HG02798 (cell line): ENCODE measurements around the gene GNAI2.
A peak's percentile ranks its signal among the peaks of the same experiment; 100 is the strongest.

ENCODE experiments used
- ATAC-seq: cut with Tn5 transposase; IDR thresholded peaks from one replicate; pipeline ENCODE4 v1.9.1; 2021; ENCODE audit warnings: mild to moderate bottlenecking; ENCODE audit not compliant: unreplicated experiment, poor library complexity

Gene GNAI2

GRCh38 chr3:50235716-50236483, at the start of gene GNAI2:
TSS of gene GNAI2 (plus strand) at chr3:50236204. CDS start at chr3:50236336, 132 bp downstream.
- ATAC-seq: peak; percentile 94

DNA sequence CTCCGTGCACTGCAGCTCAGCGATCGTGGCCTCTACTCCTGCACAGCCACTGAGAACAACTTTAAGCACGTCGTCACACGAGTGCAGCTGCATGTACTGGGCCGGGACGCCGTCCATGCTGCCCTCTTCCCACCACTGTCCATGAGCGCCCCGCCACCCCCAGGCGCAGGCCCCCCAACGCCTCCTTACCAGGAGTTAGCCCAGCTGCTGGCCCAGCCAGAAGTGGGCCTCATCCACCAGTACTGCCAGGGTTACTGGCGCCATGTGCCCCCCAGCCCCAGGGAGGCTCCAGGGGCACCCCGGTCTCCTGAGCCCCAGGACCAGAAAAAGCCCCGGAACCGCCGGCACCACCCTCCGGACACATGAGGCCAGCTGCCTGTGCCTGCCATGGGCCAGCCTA, 48.3 kb upstream of the GNAI2 start:
- no peak for ATAC-seq

- peak; percentile 38 for ATAC-seq
Observed at GRCh38 chr3:50189274-50189673, 46.7 kb upstream of the GNAI2 start.

DNA sequence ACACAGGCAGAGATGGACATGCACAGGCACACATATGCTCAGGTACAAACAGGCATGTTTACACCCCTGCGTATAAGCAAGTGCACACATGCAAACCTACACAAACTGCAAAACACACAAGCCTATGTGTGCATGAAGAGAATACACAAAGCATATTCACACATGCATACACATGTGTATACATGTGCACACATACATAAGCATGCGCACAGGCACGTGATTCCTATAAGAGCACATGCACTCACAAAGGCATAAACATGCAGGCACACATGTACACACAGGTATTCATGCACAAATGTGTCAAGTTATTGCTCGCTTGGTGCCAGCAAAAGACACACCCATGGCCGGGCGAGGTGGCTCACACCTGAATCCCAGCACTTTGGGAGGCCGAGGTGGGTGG, 46.0 kb upstream of the GNAI2 start:
- ATAC-seq: no peak

- ATAC-seq: no peak
Observed at GRCh38 chr3:50190936-50191660, 44.9 kb upstream of the GNAI2 start, which contains the start of gene GNAT1. TSS of gene GNAT1 (plus strand) at chr3:50191610. CDS start at chr3:50191726, 116 bp downstream.

DNA sequence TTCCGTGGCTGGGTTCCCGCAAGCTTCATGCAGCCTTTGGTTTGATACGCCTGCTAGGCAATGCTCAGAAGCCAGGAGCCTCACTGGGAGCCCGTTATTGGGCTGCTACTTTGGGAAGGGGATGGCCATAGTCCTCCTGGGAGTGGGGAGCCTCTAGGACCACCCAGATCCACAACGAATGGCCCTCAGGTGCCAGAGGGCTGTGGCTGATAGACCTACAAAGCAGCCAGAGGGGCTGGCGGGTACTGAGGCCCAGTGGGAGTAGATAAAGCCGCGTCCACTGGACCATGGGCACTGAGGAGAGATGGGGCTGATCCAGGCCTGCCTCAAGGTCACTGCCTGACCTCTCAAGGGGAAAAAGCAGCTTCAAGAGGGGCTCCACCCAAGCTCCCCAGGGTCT, 43.9 kb upstream of the GNAI2 start:
- ATAC-seq: no peak

GRCh38 chr3:50192689-50193141, 43.3 kb upstream of the GNAI2 start:
- no peak for ATAC-seq

- no peak for ATAC-seq
Observed at GRCh38 chr3:50193286-50193685, 42.7 kb upstream of the GNAI2 start.

GRCh38 chr3:50193746-50194127, 42.3 kb upstream of the GNAI2 start:
- ATAC-seq: no peak

GRCh38 chr3:50194128-50194902, 41.7 kb upstream of the GNAI2 start:
- no peak for ATAC-seq

GRCh38 chr3:50194903-50195500, 41.0 kb upstream of the GNAI2 start:
- no peak for ATAC-seq

GRCh38 chr3:50195501-50196252, 40.3 kb upstream of the GNAI2 start:
- ATAC-seq: no peak

DNA sequence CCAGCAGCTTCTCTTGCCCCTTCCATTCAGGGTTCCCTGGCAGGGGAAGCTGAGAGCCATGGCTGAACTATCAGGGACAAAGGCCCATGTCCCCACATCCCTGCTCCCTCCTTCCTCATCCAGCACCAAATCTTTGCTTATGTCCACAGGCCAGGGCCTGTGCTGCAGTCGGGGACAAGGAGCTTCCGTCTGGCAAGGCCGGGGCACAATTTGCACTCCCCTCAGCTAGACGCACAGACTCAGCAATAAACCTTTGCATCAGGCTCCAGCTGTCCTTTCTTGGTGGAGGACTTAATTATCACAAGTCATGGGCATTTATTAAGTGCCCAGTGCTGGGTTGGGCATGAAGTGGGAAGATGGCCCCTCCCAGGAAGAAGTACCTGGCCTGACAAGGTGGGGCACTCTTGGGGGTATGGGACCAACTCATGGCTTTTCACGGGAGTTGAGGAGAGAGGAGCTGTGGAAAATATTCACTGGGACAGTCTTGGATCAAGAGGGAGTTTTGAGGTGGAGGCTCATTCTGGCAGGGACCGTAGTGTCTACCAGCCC, 39.7 kb upstream of the GNAI2 start:
- ATAC-seq: no peak

DNA sequence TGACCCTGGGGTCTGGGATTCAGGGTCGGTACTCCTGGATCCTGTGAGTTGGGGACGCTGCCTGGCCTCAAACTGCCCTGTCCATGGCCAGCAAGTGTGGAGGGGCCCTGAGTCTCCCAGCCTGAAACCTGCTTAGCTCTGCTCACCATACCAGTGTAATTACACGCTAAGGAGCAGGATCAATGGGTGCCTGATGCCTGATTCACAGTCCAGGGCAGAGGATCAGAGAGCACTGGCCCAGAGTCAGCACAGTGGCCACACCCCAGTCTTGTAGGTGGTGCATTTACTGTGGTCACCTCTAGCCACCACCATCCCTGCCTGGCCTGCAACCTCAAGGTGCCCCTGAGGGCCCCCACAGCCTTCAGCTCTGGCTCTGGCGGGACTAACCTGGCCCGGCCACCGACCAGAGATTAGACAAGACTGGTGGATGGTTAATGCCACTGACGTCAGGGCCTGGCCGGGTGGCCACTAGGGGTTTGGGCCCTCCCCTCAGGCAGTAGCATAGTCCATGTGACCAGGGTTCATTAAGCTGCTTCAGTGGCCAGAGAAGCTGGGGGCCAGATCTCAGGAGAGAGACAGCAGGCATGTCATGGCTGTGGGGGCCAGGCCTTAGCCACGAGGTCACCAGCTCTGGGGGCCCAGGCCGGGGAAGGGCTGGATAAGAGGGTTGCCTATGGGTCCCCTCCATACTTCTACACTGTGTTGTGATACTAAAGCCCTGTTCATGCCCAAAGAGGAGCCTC, 34.3 kb upstream of the GNAI2 start:
- no peak for ATAC-seq

GRCh38 chr3:50202353-50203112, 33.5 kb upstream of the GNAI2 start:
- no peak for ATAC-seq

GRCh38 chr3:50203113-50203808, 32.7 kb upstream of the GNAI2 start:
- ATAC-seq: no peak
